Neural cell (in vitro differentiated cells): ENCODE data around the gene CDC16.

Source experiments
- CTCF ChIP-seq: fragments of 450-650 bp; IDR thresholded peaks from 2 replicates; pipeline ENCODE4 v1.5.1; 2014; ENCODE audit warnings: antibody characterized with exemption, mild to moderate bottlenecking, moderate library complexity; ENCODE audit not compliant: poor library complexity, severe bottlenecking
- EZH2 ChIP-seq: fragments of 200-600, 300-800 bp; shearing (Covaris generic), sonication (generic); IDR thresholded peaks from 2 replicates; pipeline ENCODE4 v1.6.1; 2014; ENCODE audit warnings: antibody characterized with exemption, low read length, borderline replicate concordance, mild to moderate bottlenecking; ENCODE audit not compliant: insufficient read depth, poor library complexity, severe bottlenecking
- POLR2AphosphoS5 ChIP-seq: IDR thresholded peaks from 2 replicates; pipeline ENCODE4 v1.6.1; 2012
- REST ChIP-seq: IDR thresholded peaks from 2 replicates; pipeline ENCODE4 v1.6.1; 2012; ENCODE audit warnings: borderline replicate concordance

- TF ChIP-seq EZH2 (no peak), CTCF (no peak), REST (no peak), POLR2AphosphoS5 (no peak)
Observed at GRCh38 chr13:114258589-114258988, 23.9 kb downstream of the CDC16 start.
